ENCODE measurements around the gene ANO4. TPM values are rescaled to one million over a fixed set of nuclear protein-coding genes. Genes with fewer than 3 reads are reported as not detected.

Gene ANO4
- total and polyA plus RNA-seq, 4 donors: 0.10 to 1.9 (median 0.86) TPM

- no peak for TF ChIP-seq CTCF (IDR thresholded peaks at IDR 0.05; ENCODE audit: control extremely low read depth, extremely low read depth)
- H3K9me3 ChIP-seq (ENCODE audit: control insufficient read depth in 4 of 4, insufficient read depth in 3 of 4, low read length in 3 of 4): no peaks in the 10 kb centered on the region
- H3K36me3 ChIP-seq (ENCODE audit: control insufficient read depth in 4 of 4, insufficient read depth in 4 of 4, low read length in 4 of 4): no peaks in the 10 kb centered on the region
- no peak for DNase-seq
- 85% methylated on average over 2 of the region's 2 CpGs for WGBS, 2 donors
- H3K9ac ChIP-seq (ENCODE audit: insufficient read depth in 1 of 2, low read length in 2 of 2): no peak overlapping the region
- H3K27me3 ChIP-seq (ENCODE audit: control insufficient read depth in 3 of 3, insufficient read depth in 3 of 3, low read length in 2 of 3): no peaks in the 10 kb centered on the region
- H3K4me1 ChIP-seq (ENCODE audit: control insufficient read depth in 5 of 5, insufficient read depth in 5 of 5, low read length in 5 of 5): no peaks in the 10 kb centered on the region
- no peak overlapping the region for H3K27ac ChIP-seq (ENCODE audit: low read depth in 1 of 2, low read length in 1 of 2)
- no peak overlapping the region for H3K4me3 ChIP-seq
- no peak for ATAC-seq (ENCODE audit: insufficient read depth, low FRiP score)
Observed at GRCh38 chr12:101044512-101045059, 250.0 kb downstream of the ANO4 start.

- no peak overlapping the region for H3K27ac ChIP-seq (ENCODE audit: low read depth in 1 of 2, low read length in 1 of 2)
- H3K4me3 ChIP-seq: no peak overlapping the region
- DNase-seq (no peak), ATAC-seq (ENCODE audit: insufficient read depth, low FRiP score) (no peak)
- H3K4me1 ChIP-seq (ENCODE audit: control insufficient read depth in 5 of 5, insufficient read depth in 5 of 5, low read length in 5 of 5): no peaks in the 10 kb centered on the region
- WGBS, 2 donors: 71 to 74% methylated on average over 7 of the region's 7 CpGs
- H3K9ac ChIP-seq (ENCODE audit: insufficient read depth in 1 of 2, low read length in 2 of 2): no peak overlapping the region
- H3K27me3 ChIP-seq (ENCODE audit: control insufficient read depth in 3 of 3, insufficient read depth in 3 of 3, low read length in 2 of 3): no peaks in the 10 kb centered on the region
- TF ChIP-seq CTCF (IDR thresholded peaks at IDR 0.05; ENCODE audit: control extremely low read depth, extremely low read depth): no peak
- H3K9me3 ChIP-seq (ENCODE audit: control insufficient read depth in 4 of 4, insufficient read depth in 3 of 4, low read length in 3 of 4): no peaks in the 10 kb centered on the region
- H3K36me3 ChIP-seq (ENCODE audit: control insufficient read depth in 4 of 4, insufficient read depth in 4 of 4, low read length in 4 of 4): no peaks in the 10 kb centered on the region
Observed at GRCh38 chr12:101045486-101046464, 251.2 kb downstream of the ANO4 start.

- Histone ChIP-seq H3K4me1 (ENCODE audit: control insufficient read depth in 5 of 5, insufficient read depth in 5 of 5, low read length in 5 of 5) (no peaks in the 10 kb centered on the region), H3K4me3 (no peak overlapping the region), H3K9ac (ENCODE audit: insufficient read depth in 1 of 2, low read length in 2 of 2) (no peak overlapping the region), H3K27me3 (ENCODE audit: control insufficient read depth in 3 of 3, insufficient read depth in 3 of 3, low read length in 2 of 3) (no peaks in the 10 kb centered on the region), H3K36me3 (ENCODE audit: control insufficient read depth in 4 of 4, insufficient read depth in 4 of 4, low read length in 4 of 4) (no peaks in the 10 kb centered on the region), H3K9me3 (ENCODE audit: control insufficient read depth in 4 of 4, insufficient read depth in 3 of 4, low read length in 3 of 4) (no peaks in the 10 kb centered on the region), H3K27ac (ENCODE audit: low read depth in 1 of 2, low read length in 1 of 2) (no peak overlapping the region)
- 71 to 85% methylated on average over 1 of the region's 1 CpG for WGBS, 2 donors
- ATAC-seq (ENCODE audit: insufficient read depth, low FRiP score) (no peak), DNase-seq (no peak)
- no peak for TF ChIP-seq CTCF (IDR thresholded peaks at IDR 0.05; ENCODE audit: control extremely low read depth, extremely low read depth)
Observed at GRCh38 chr12:101047652-101048051, 253.1 kb downstream of the ANO4 start.

Data from lung (tissue), 12 donors.